Activated CD4-positive, alpha-beta T cell treated with anti-CD3 and anti-CD28 coated beads for 36 hours (primary cell): ENCODE data around the gene EREG. TPM values are rescaled to one million over a fixed set of nuclear protein-coding genes. Genes with fewer than 3 reads are reported as not detected.

Experiments used
- ATAC-seq: fragments of 200-7000 bp; cut with Tn5 transposase; one replicate; pipeline ENCODE4 v1.10.0; 2021; ENCODE audit warnings: mild to moderate bottlenecking, moderate library complexity
- CTCF ChIA-PET: fragments of 350-600 bp; sonication (Branson Sonifier 250); formaldehyde crosslinking; loops from one replicate; lab custom pipeline; 2021; ENCODE audit warnings: antibody characterized with exemption; lab: Charles Lee
- POLR2A ChIA-PET: fragments of 350-600 bp; sonication (Branson Sonifier 250); formaldehyde crosslinking; loops from one replicate; lab custom pipeline; 2021; ENCODE audit warnings: antibody characterized with exemption, inconsistent platforms; lab: Charles Lee
- DNase-seq: peaks from one replicate; pipeline ENCODE4 v3.0.0-alpha.2; 2020
- H3K27ac Mint-ChIP-seq: one replicate; pipeline ENCODE4 v1.8.0; 2021; ENCODE audit warnings: mixed read lengths
- H3K27me3 Mint-ChIP-seq: one replicate; pipeline ENCODE4 v1.8.0; 2021; ENCODE audit warnings: mixed read lengths
- H3K36me3 Mint-ChIP-seq: one replicate; pipeline ENCODE4 v1.8.0; 2021; ENCODE audit warnings: low read depth, mixed read lengths
- H3K4me1 Mint-ChIP-seq: one replicate; pipeline ENCODE4 v1.8.0; 2021; ENCODE audit warnings: mixed read lengths
- H3K4me3 Mint-ChIP-seq: one replicate; pipeline ENCODE4 v1.8.0; 2021; ENCODE audit warnings: mild to moderate bottlenecking, moderate library complexity, mixed read lengths
- H3K9me3 Mint-ChIP-seq: one replicate; pipeline ENCODE4 v1.8.0; 2021; ENCODE audit warnings: low read depth, mixed read lengths
- intact Hi-C, 2 experiments: fragments of 100-400 bp; cut with DNase I in 1 of 2; cut with micrococcal nuclease in 1 of 2; formaldehyde crosslinking; loops; one replicate each; pipeline versions ENCODE4 v1.14.2 to v1.15.1; 2022 to 2024; cut with DNase I, micrococcal nuclease
- total RNA-seq, 2 experiments: library from RNA; stranded (reverse); gene quantifications; one replicate each; pipeline ENCODE4 v1.2.3, GENCODE V29; 2021

EREG gene
- total RNA-seq, 2 experiments from 2014 or later, result not detected

DNA sequence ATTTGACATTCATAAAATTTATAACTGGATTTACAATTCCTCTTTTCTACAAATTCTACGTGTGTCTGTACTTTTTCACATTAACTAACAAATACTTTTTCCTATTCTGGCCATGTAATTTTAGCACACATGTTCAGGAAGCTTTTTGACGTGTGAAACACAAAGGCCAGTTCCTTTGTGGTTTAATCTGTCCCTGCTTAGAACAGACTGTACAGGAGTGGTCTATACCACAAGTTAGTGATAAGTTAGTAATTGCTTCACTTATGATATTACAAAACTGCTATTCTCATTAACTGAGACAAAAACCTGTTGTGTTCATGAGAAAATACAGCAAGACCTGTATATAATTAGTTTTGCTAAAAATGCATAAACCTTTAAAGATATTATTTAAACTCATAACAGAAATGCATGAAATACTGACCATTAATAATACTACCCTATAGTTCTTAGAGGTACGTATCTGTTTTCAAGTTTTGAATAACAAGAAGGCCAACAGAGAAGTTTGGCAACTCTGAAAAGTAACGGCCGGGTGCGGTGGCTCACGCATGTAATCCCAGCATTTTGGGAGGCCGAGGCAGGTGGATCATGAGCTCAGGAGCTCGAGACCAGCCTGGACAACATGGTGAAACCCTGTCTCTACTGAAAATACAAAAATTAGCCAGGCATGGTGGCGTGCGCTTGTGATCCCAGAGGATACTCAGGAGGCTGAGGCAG lies 66.3 kb downstream of the EREG start:
- no peak for ATAC-seq
- POLR2A ChIA-PET, result no interaction called here
- Mint-ChIP-seq H3K36me3 (no peaks in the 10 kb centered on the region), H3K4me1 (no peaks in the 10 kb centered on the region), H3K27me3 (no peaks in the 10 kb centered on the region), H3K4me3 (no peak overlapping the region), H3K27ac (no peak overlapping the region), H3K9me3 (no peaks in the 10 kb centered on the region)
- CTCF ChIA-PET, result no interaction called here
- no peak for DNase-seq
- intact Hi-C loops, result no loop called here

DNA sequence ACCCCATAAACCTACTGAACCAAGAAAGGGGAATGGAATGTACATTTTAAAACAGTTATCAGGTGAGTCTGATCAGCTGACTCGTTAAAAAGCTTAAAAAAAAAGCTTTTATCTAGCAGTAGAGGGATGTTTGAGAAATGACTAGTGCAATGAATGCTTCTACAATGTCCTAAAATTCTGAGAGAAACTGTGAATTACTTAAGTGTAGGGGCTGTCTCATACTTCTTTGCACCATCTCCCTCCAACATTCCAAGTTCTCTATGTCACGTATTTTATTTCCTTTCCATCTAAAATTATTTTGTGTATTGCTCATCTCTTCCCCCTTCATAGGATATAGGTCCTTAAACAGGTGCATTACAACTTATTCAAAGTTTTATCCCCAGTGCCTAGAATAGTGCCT lies 68.1 kb downstream of the EREG start:
- DNase-seq (no peak), ATAC-seq (no peak)
- Mint-ChIP-seq H3K4me1 (no peaks in the 10 kb centered on the region), H3K9me3 (no peaks in the 10 kb centered on the region), H3K4me3 (no peak overlapping the region), H3K36me3 (no peaks in the 10 kb centered on the region), H3K27me3 (no peaks in the 10 kb centered on the region), H3K27ac (no peak overlapping the region)
- ChIA-PET POLR2A (no interaction called here), CTCF (no interaction called here)
- intact Hi-C loops, result no loop called here

DNA sequence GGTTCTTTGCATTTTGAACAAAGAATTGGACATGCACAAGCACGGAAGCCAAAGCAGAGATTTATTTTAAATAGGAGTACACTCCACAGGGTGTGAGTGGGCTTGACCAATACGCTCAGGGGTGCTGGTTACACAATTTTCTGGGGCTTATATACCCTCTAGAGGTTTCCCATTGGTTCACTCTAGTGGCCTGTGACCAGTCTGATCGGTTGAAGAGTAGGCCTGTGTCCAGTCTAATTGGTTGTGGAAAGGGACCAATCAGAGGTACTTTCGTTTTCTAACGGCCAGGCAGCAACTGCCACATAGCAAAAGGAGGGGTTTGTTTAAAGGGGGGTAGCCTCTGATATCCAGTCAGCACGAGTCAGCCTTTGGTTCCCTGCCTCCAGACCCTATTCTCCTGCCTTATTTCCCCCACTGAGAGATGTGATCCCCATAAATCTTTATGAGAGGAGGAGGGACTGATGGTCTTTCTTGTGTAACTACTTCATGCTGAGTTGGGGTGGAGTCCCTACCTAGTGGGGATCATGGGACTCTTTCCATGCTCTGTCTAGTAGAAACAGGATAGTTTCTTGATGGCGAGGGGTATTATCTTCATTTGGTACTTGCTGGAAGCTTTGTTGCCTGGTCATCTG lies 68.7 kb downstream of the EREG start:
- Mint-ChIP-seq H3K9me3 (no peaks in the 10 kb centered on the region), H3K4me1 (no peaks in the 10 kb centered on the region), H3K27ac (no peak overlapping the region), H3K36me3 (no peaks in the 10 kb centered on the region), H3K4me3 (no peak overlapping the region), H3K27me3 (no peaks in the 10 kb centered on the region)
- ATAC-seq (no peak), DNase-seq (no peak)
- intact Hi-C loops, result no loop called here
- CTCF ChIA-PET, result no interaction called here
- POLR2A ChIA-PET, result no interaction called here

DNA sequence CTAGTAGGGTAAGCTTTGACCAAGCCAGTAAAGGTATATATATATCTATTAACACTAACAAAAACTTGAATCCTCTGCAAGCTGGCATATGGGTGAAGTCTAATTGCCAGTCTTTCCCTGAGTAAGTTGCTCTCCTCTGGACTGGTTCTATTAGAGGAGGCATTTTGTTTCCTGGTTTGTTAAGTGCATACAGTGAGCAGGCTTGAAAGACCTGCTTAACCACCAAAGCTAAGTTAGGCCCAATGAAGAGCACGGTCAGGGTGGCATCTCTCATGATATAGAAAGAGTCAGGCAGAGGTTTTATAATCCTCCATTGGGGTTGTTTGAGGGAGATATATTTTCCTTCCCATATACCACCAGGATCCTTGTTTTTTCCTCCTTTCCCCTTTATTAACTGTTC lies 70.4 kb downstream of the EREG start:
- H3K27me3 Mint-ChIP-seq, result no peaks in the 10 kb centered on the region
- H3K4me1 Mint-ChIP-seq, result no peaks in the 10 kb centered on the region
- POLR2A ChIA-PET, result no interaction called here
- CTCF ChIA-PET, result no interaction called here
- no peaks in the 10 kb centered on the region for H3K36me3 Mint-ChIP-seq
- DNase-seq (no peak), ATAC-seq (no peak)
- no peaks in the 10 kb centered on the region for H3K9me3 Mint-ChIP-seq
- no peak overlapping the region for H3K27ac Mint-ChIP-seq
- intact Hi-C loops, result no loop called here
- no peak overlapping the region for H3K4me3 Mint-ChIP-seq

DNA sequence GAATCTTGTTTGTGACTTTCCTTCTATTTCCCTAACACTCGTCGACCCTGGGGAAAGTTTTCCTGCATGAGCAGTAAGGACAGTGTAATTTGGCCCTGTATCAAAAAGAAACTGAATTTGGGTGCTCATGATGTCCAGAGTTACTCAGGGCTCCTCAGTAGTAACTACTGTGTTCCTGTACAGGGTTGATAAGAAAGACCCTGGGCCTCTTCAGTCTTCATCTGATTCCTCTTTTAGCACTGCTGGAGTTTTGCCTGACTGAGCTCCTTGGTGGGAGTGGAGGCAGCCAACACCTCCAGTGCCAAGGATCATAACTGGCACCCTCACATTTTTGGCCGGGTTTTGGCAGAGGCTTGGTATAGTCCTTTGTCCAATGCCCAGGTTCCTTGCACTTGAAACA lies 72.9 kb downstream of the EREG start:
- Mint-ChIP-seq H3K27me3 (no peaks in the 10 kb centered on the region), H3K4me1 (no peaks in the 10 kb centered on the region), H3K36me3 (no peaks in the 10 kb centered on the region), H3K27ac (no peak overlapping the region), H3K4me3 (no peak overlapping the region), H3K9me3 (no peaks in the 10 kb centered on the region)
- CTCF ChIA-PET, result no interaction called here
- ATAC-seq (no peak), DNase-seq (no peak)
- POLR2A ChIA-PET, result no interaction called here
- intact Hi-C loops, result no loop called here

Other genes with a start within 250 kb of the EREG start
- gene MTHFD2L, start 207.0 kb upstream of the EREG start, total RNA-seq, result 1 to 10 TPM; 6.4 to 6.9 TPM
- gene EPGN, start 56.7 kb upstream of the EREG start, total RNA-seq, result under 1 TPM in 1 of 2 experiments, not detected in 1; 0.14 TPM
- under 1 TPM; 0.57 to 0.91 TPM for gene AREG, start 80.0 kb downstream of the EREG start, total RNA-seq